ENCODE measurements around the gene TMIGD3.

DNA sequence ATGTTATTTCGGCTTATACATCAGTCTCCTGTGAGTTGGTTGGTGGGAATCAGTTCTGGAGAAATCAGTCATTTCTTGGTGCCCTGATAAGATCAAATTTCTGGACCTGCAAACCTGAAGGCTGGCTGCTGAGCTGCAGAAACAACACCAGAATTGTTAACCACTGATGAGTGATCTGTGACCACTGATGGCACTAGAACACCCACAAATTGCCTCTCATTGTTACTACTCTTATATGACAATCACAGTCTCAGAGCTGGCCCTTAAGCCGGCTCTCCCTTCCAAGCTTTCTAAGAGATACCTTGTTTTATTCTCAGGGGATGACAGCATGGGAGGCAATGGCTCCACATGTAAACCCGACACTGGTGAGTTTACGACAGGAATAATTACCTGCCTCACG lies 27.7 kb downstream of the TMIGD3 start:
- TF ChIP-seq CTCF (IDR thresholded peaks at IDR 0.05): no peak
- TF ChIP-seq POLR2A (IDR thresholded peaks at IDR 0.05): no peak
- TF ChIP-seq EP300 (IDR thresholded peaks at IDR 0.05): no peak

Data from sigmoid colon (tissue), 4 donors.